Tibial nerve (tissue), 3 donors: Measurements from ENCODE around the gene GPC5.

Experiments used
- POLR2A ChIP-seq, 2 donors: fragments of 450-650 bp; IDR thresholded peaks; one replicate each; pipeline ENCODE4 v1.6.1; 2017; ENCODE audit warnings: antibody characterized with exemption in 2 of 2, mild to moderate bottlenecking in 2 of 2, moderate library complexity in 2 of 2
- TF ChIP-seq, protein P1 (sequence below), 5 experiments: fragments of 200-600 bp in 3 of 5; fragments of 450-650 bp in 2 of 5; sonication (generic) in 3 of 5; IDR thresholded peaks; one replicate each; pipeline ENCODE4 v1.5.1; 2016 to 2019; ENCODE audit warnings: antibody characterized with exemption in 5 of 5, mild to moderate bottlenecking in 3 of 5, moderate library complexity in 2 of 5

DNA sequence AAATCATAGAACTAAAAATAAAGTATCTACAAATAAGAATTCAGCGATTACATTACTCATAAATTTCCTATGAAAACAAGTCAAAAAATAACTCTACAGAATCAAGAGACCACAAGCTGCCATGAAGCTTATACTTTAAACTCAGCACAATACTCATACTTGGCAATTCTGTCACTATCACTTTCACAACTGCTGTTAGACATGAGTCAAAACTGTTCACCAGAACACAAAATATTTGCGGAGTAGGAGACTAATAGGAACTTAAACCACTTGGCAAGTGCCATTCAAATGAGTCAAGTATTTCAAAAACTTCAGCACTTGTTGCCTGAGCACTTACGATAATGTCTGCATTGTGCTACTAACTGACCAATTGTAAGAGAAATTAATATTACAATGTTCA is 1440.4 kb downstream of the GPC5 start:
- TF ChIP-seq, protein P1, sequence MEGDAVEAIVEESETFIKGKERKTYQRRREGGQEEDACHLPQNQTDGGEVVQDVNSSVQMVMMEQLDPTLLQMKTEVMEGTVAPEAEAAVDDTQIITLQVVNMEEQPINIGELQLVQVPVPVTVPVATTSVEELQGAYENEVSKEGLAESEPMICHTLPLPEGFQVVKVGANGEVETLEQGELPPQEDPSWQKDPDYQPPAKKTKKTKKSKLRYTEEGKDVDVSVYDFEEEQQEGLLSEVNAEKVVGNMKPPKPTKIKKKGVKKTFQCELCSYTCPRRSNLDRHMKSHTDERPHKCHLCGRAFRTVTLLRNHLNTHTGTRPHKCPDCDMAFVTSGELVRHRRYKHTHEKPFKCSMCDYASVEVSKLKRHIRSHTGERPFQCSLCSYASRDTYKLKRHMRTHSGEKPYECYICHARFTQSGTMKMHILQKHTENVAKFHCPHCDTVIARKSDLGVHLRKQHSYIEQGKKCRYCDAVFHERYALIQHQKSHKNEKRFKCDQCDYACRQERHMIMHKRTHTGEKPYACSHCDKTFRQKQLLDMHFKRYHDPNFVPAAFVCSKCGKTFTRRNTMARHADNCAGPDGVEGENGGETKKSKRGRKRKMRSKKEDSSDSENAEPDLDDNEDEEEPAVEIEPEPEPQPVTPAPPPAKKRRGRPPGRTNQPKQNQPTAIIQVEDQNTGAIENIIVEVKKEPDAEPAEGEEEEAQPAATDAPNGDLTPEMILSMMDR (IDR thresholded peaks at IDR 0.05), result no peak
- TF ChIP-seq POLR2A (IDR thresholded peaks at IDR 0.05), result no peak
